HCT116 (cell line): ENCODE measurements around the gene ITGB1BP1. TPM values are rescaled to one million over a fixed set of nuclear protein-coding genes. Genes with fewer than 3 reads are reported as not detected.

Source experiments
- ATAC-seq: fragments of 200-7000 bp; cut with Tn5 transposase; 2 replicates; pipeline ENCODE4 v1.9.1; 2020; ENCODE audit warnings: mild to moderate bottlenecking, moderate library complexity
- BruUV-seq: library from RNA; stranded (reverse); fragments of 400-500 nt; replicated peaks from 2 replicates; lab custom pipeline; 2021; lab: Mats Ljungman, UMichigan
- CTCF ChIA-PET: fragments of 300-600 bp; sonication (Branson Sonifier 250); formaldehyde crosslinking; loops from one replicate; lab custom pipeline; 2021; ENCODE audit warnings: antibody characterized with exemption; lab: Charles Lee
- POLR2A ChIA-PET: fragments of 300-600, 350-600 bp; sonication (Branson Sonifier 250); formaldehyde crosslinking; loops from one replicate; lab custom pipeline; 2021; ENCODE audit warnings: antibody characterized with exemption; lab: Charles Lee
- RAD21 ChIA-PET, 2 experiments: fragments of 300-600 bp; sonication (Branson Sonifier 250); formaldehyde crosslinking; loops; one replicate each; lab custom pipeline; 2023; ENCODE audit warnings: low total read pairs in 2 of 2; ENCODE audit not compliant: uncharacterized antibody in 2 of 2, unreplicated experiment in 2 of 2, low non-redundant PET in 1 of 2; lab: Charles Lee
- DNase-seq: peaks from one replicate; pipeline ENCODE4 v3.0.0-alpha.2; 2010; ENCODE audit warnings: low read depth, low spot score
- H2AFZ ChIP-seq: fragments of 200-600 bp; shearing (Covaris generic), sonication (generic); 2 replicates; pipeline ENCODE4 v1.6.1; 2017; ENCODE audit warnings: low read depth, mixed run types, mixed read lengths, antibody characterized with exemption, low read length; ENCODE audit not compliant: poor library complexity, severe bottlenecking
- H3K27ac ChIP-seq: 2 replicates; pipeline ENCODE4 v1.5.1; 2012; ENCODE audit warnings: low read depth, low read length
- H3K27me3 ChIP-seq: fragments of 200-600 bp; sonication (generic); 2 replicates; pipeline ENCODE4 v1.6.1; 2016; ENCODE audit warnings: mixed run types, low read length, mixed read lengths; ENCODE audit not compliant: insufficient read depth
- H3K36me3 ChIP-seq, 2 experiments: fragments of 200-500 bp in 1 of 2; fragments of 200-600 bp in 1 of 2; sonication (Bioruptor generic) in 1 of 2; sonication (generic) in 1 of 2; 2 replicates each; pipeline versions ENCODE4 v1.5.1 to v1.6.1; 2014 to 2016; ENCODE audit warnings: low read length in 2 of 2, inconsistent platforms in 1 of 2, mixed read lengths in 1 of 2, mixed run types in 1 of 2; ENCODE audit not compliant: insufficient read depth in 2 of 2, control insufficient read depth in 1 of 2
- H3K4me1 ChIP-seq, 2 experiments: fragments of 200-600 bp in 1 of 2; sonication (generic) in 1 of 2; 2 replicates each; pipeline versions ENCODE4 v1.5.1 to v1.6.1; 2012 to 2017; ENCODE audit warnings: low read length in 2 of 2, inconsistent platforms in 1 of 2, mild to moderate bottlenecking in 1 of 2, mixed read lengths in 1 of 2, mixed run types in 1 of 2, moderate library complexity in 1 of 2; ENCODE audit not compliant: insufficient read depth in 2 of 2, control insufficient read depth in 1 of 2
- H3K4me2 ChIP-seq: fragments of 200-600 bp; sonication (generic); 2 replicates; pipeline ENCODE4 v1.6.1; 2017; ENCODE audit warnings: mixed run types, low read length, mixed read lengths
- H3K4me3 ChIP-seq, 2 experiments: fragments of 200-600 bp in 1 of 2; sonication (generic) in 1 of 2; replicated peaks in 1 of 2; 2 replicates each; pipeline ENCODE4 v1.5.1; 2011 to 2016; ENCODE audit warnings: low read length in 2 of 2, control low read depth in 1 of 2, low read depth in 1 of 2, mild to moderate bottlenecking in 1 of 2, mixed read lengths in 1 of 2, mixed run types in 1 of 2
- H3K79me2 ChIP-seq: fragments of 200-600 bp; sonication (generic); 2 replicates; pipeline ENCODE4 v1.6.1; 2017; ENCODE audit warnings: mild to moderate bottlenecking, mixed run types, low read length, moderate library complexity, mixed read lengths; ENCODE audit not compliant: insufficient read depth
- H3K9ac ChIP-seq: fragments of 200-600 bp; sonication (generic); 2 replicates; pipeline ENCODE4 v1.6.1; 2016; ENCODE audit warnings: low read length, mixed read lengths
- H3K9me2 ChIP-seq: fragments of 200-600 bp; sonication (generic), shearing (Covaris generic); 2 replicates; pipeline ENCODE4 v1.6.1; 2017; ENCODE audit warnings: mixed run types, mild to moderate bottlenecking, moderate library complexity; ENCODE audit not compliant: insufficient read depth
- H3K9me3 ChIP-seq, 2 experiments: fragments of 200-500 bp in 1 of 2; fragments of 200-600 bp in 1 of 2; sonication (Bioruptor generic) in 1 of 2; sonication (generic) in 1 of 2; 2 replicates each; pipeline ENCODE4 v1.6.1; 2014 to 2017; ENCODE audit warnings: low read length in 2 of 2, mixed read lengths in 2 of 2, inconsistent platforms in 1 of 2, low read depth in 1 of 2, mild to moderate bottlenecking in 1 of 2, mixed run types in 1 of 2, moderate library complexity in 1 of 2; ENCODE audit not compliant: control insufficient read depth in 1 of 2, insufficient read depth in 1 of 2
- H4K20me1 ChIP-seq: fragments of 200-600 bp; sonication (generic), shearing (Covaris generic); 2 replicates; pipeline ENCODE4 v1.6.1; 2017; ENCODE audit warnings: mixed run types, mild to moderate bottlenecking, moderate library complexity; ENCODE audit not compliant: insufficient read depth
- CBX3 ChIP-seq: IDR thresholded peaks from 2 replicates; pipeline ENCODE4 v1.6.1; 2012; ENCODE audit warnings: low read depth
- CEBPB ChIP-seq: IDR thresholded peaks from 2 replicates; pipeline ENCODE4 v1.6.1; 2012; ENCODE audit warnings: low read depth
- ELF1 ChIP-seq: IDR thresholded peaks from 2 replicates; pipeline ENCODE4 v1.6.1; 2012; ENCODE audit warnings: low read depth, borderline replicate concordance
- EZH2 ChIP-seq: fragments of 200-600 bp; sonication (generic); IDR thresholded peaks from 2 replicates; pipeline ENCODE4 v1.6.1; 2017; ENCODE audit warnings: antibody characterized with exemption, mixed run types
- FOSL1 ChIP-seq: IDR thresholded peaks from 2 replicates; pipeline ENCODE4 v1.6.1; 2012; ENCODE audit warnings: low read depth
- JUND ChIP-seq: IDR thresholded peaks from 2 replicates; pipeline ENCODE4 v1.6.1; 2012
- POLR2A ChIP-seq: IDR thresholded peaks from 2 replicates; pipeline ENCODE4 v1.7.0; 2011; ENCODE audit warnings: borderline replicate concordance; ENCODE audit not compliant: insufficient read depth, insufficient read length; ENCODE audit errors: extremely low read depth
- SIN3A ChIP-seq: IDR thresholded peaks from 2 replicates; pipeline ENCODE4 v1.6.1; 2012; ENCODE audit warnings: low read depth
- SP1 ChIP-seq: IDR thresholded peaks from 2 replicates; pipeline ENCODE4 v1.6.1; 2012; ENCODE audit warnings: low read depth
- SRF ChIP-seq: IDR thresholded peaks from 2 replicates; pipeline ENCODE4 v1.6.1; 2012; ENCODE audit warnings: low read depth
- YY1 ChIP-seq: IDR thresholded peaks from 2 replicates; pipeline ENCODE4 v1.6.1; 2011; ENCODE audit warnings: low read length, low read depth, moderate library complexity, mild to moderate bottlenecking; ENCODE audit not compliant: insufficient replicate concordance; ENCODE audit errors: extremely low read depth
- ZFX ChIP-seq: fragments of 450-650 bp; IDR thresholded peaks from 2 replicates; pipeline ENCODE4 v1.6.1; 2017
- ZNF274 ChIP-seq: fragments of 200-500 bp; sonication (Bioruptor generic); IDR thresholded peaks from 2 replicates; pipeline ENCODE4 v1.6.1; 2014; ENCODE audit warnings: mild to moderate bottlenecking, low read depth, low read length, inconsistent platforms
- intact Hi-C: fragments of 100-400 bp; cut with micrococcal nuclease; formaldehyde crosslinking; loops from 2 replicates; pipeline ENCODE4 v1.10.0; 2022
- total RNA-seq: library from RNA; stranded (reverse); gene quantifications from one replicate; pipeline ENCODE4 v1.2.1, GENCODE V29; 2021; ENCODE audit not compliant: unreplicated experiment
- TF ChIP-seq, protein P1 (sequence below), 3 experiments: fragments of 200-600 bp in 1 of 3; sonication (generic) in 1 of 3; IDR thresholded peaks in 2 of 3; conservative IDR thresholded peaks in 1 of 3; 2 replicates each; pipeline ENCODE4 v1.5.1; 2012 to 2017; ENCODE audit warnings: low read depth in 2 of 3, low read length in 2 of 3, antibody characterized with exemption in 1 of 3, borderline replicate concordance in 1 of 3, control low read depth in 1 of 3, mild to moderate bottlenecking in 1 of 3, mixed read lengths in 1 of 3, mixed run types in 1 of 3, moderate library complexity in 1 of 3; ENCODE audit not compliant: insufficient read depth in 1 of 3
- TF ChIP-seq, protein P2 (sequence below): IDR thresholded peaks from 2 replicates; pipeline ENCODE4 v1.6.1; 2011; ENCODE audit warnings: mild to moderate bottlenecking, low read length, moderate library complexity; ENCODE audit not compliant: insufficient replicate concordance; ENCODE audit errors: extremely low read depth
- TF ChIP-seq, protein P3 (sequence below): IDR thresholded peaks from 2 replicates; pipeline ENCODE4 v1.6.1; 2012
- TF ChIP-seq, protein P4 (sequence below): IDR thresholded peaks from 2 replicates; pipeline ENCODE4 v1.6.1; 2012; ENCODE audit warnings: low read depth

Gene ITGB1BP1
- total RNA-seq, 1 experiment from 2014 or later: 86.9 TPM

DNA sequence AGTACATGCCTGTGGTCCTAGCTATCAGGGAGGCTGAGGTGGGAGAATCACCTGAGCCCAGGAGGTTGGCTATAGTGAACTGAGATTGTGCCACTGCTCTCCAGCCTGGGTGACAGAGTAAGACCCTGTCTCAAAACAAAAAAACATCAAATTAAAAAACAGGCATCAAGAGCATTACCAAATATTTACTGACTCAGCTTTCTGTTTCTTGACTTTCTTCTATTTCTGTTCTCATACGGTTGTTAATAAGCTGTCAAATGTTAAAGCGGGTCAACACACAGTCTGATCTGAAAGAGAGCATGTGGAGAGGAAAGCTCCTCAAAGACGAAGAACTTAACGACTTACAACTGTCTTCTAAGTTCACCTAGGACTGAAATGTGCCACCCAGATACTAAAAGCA, 59.0 kb downstream of the ITGB1BP1 start:
- DNase-seq: no peak
- POLR2A ChIA-PET: no interaction called here
- no peak overlapping the region for H2AFZ ChIP-seq
- TF ChIP-seq, protein P1, sequence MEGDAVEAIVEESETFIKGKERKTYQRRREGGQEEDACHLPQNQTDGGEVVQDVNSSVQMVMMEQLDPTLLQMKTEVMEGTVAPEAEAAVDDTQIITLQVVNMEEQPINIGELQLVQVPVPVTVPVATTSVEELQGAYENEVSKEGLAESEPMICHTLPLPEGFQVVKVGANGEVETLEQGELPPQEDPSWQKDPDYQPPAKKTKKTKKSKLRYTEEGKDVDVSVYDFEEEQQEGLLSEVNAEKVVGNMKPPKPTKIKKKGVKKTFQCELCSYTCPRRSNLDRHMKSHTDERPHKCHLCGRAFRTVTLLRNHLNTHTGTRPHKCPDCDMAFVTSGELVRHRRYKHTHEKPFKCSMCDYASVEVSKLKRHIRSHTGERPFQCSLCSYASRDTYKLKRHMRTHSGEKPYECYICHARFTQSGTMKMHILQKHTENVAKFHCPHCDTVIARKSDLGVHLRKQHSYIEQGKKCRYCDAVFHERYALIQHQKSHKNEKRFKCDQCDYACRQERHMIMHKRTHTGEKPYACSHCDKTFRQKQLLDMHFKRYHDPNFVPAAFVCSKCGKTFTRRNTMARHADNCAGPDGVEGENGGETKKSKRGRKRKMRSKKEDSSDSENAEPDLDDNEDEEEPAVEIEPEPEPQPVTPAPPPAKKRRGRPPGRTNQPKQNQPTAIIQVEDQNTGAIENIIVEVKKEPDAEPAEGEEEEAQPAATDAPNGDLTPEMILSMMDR (IDR thresholded peaks at IDR 0.05 in 2 of 3, conservative IDR thresholded peaks at IDR 0.05 in 1 of 3; ENCODE audit: borderline replicate concordance in 1 of 3, insufficient read depth in 1 of 3, low read depth in 2 of 3, low read length in 2 of 3): no peak
- TF ChIP-seq ZNF274: no peak
- TF ChIP-seq SRF: no peak
- TF ChIP-seq CEBPB: no peak
- no peak for TF ChIP-seq CBX3
- TF ChIP-seq SP1: no peak
- no peak for TF ChIP-seq POLR2A
- no peak for TF ChIP-seq FOSL1
- no peak for TF ChIP-seq EZH2
- TF ChIP-seq ELF1: no peak
- TF ChIP-seq, protein P2, sequence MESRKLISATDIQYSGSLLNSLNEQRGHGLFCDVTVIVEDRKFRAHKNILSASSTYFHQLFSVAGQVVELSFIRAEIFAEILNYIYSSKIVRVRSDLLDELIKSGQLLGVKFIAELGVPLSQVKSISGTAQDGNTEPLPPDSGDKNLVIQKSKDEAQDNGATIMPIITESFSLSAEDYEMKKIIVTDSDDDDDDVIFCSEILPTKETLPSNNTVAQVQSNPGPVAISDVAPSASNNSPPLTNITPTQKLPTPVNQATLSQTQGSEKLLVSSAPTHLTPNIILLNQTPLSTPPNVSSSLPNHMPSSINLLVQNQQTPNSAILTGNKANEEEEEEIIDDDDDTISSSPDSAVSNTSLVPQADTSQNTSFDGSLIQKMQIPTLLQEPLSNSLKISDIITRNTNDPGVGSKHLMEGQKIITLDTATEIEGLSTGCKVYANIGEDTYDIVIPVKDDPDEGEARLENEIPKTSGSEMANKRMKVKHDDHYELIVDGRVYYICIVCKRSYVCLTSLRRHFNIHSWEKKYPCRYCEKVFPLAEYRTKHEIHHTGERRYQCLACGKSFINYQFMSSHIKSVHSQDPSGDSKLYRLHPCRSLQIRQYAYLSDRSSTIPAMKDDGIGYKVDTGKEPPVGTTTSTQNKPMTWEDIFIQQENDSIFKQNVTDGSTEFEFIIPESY: no peak
- no peak for TF ChIP-seq SIN3A
- TF ChIP-seq, protein P3, sequence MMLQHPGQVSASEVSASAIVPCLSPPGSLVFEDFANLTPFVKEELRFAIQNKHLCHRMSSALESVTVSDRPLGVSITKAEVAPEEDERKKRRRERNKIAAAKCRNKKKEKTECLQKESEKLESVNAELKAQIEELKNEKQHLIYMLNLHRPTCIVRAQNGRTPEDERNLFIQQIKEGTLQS: no peak
- no peak for TF ChIP-seq JUND
- TF ChIP-seq, protein P4, sequence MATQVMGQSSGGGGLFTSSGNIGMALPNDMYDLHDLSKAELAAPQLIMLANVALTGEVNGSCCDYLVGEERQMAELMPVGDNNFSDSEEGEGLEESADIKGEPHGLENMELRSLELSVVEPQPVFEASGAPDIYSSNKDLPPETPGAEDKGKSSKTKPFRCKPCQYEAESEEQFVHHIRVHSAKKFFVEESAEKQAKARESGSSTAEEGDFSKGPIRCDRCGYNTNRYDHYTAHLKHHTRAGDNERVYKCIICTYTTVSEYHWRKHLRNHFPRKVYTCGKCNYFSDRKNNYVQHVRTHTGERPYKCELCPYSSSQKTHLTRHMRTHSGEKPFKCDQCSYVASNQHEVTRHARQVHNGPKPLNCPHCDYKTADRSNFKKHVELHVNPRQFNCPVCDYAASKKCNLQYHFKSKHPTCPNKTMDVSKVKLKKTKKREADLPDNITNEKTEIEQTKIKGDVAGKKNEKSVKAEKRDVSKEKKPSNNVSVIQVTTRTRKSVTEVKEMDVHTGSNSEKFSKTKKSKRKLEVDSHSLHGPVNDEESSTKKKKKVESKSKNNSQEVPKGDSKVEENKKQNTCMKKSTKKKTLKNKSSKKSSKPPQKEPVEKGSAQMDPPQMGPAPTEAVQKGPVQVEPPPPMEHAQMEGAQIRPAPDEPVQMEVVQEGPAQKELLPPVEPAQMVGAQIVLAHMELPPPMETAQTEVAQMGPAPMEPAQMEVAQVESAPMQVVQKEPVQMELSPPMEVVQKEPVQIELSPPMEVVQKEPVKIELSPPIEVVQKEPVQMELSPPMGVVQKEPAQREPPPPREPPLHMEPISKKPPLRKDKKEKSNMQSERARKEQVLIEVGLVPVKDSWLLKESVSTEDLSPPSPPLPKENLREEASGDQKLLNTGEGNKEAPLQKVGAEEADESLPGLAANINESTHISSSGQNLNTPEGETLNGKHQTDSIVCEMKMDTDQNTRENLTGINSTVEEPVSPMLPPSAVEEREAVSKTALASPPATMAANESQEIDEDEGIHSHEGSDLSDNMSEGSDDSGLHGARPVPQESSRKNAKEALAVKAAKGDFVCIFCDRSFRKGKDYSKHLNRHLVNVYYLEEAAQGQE: no peak
- no peak for TF ChIP-seq ZFX
- TF ChIP-seq YY1: no peak
- TF ChIP-seq, all 23 proteins: peak for 0
- H3K4me2 ChIP-seq: no peak overlapping the region
- no peaks in the 10 kb centered on the region for H3K27me3 ChIP-seq
- no peaks in the 10 kb centered on the region for H4K20me1 ChIP-seq
- intact Hi-C loops: no loop called here
- no peaks in the 10 kb centered on the region; a peak in 1 of 4 replicates for H3K4me1 ChIP-seq
- ATAC-seq: no peak
- no peaks in the 10 kb centered on the region for H3K9me3 ChIP-seq
- H3K9me2 ChIP-seq: no peaks in the 10 kb centered on the region
- no peaks in the 10 kb centered on the region for H3K79me2 ChIP-seq
- no TSS peak for BruUV-seq
- ChIA-PET RAD21 (no interaction called here), CTCF (no interaction called here)
- H3K9ac ChIP-seq: no peak overlapping the region
- no peak overlapping the region for H3K27ac ChIP-seq
- no peak overlapping the region for H3K4me3 ChIP-seq
- peaks cover under 1 to 4% of the 10 kb centered on the region in 2 experiments; a peak in 1 of 4 replicates for H3K36me3 ChIP-seq
